Measurements from ENCODE around the gene FTH1. TPM values are rescaled to one million over a fixed set of nuclear protein-coding genes. Genes with fewer than 3 reads are reported as not detected.

Gene FTH1
- total and polyA plus RNA-seq, 2 of the 13 experiments (the other 11 are each of a cell fraction or from before 2014, with no cell fraction given): 607 to 760 TPM

- TF ChIP-seq KAT8 (CRISPR knock-in tag; IDR thresholded peaks at IDR 0.05) (peak; percentile 50; the same call in 1 of the 2 replicates), PLRG1 (conservative IDR thresholded peaks at IDR 0.05) (no peak), ZFX (CRISPR knock-in tag; IDR thresholded peaks at IDR 0.05; ENCODE audit: low read depth) (peak; percentile 60), KLF11 (CRISPR knock-in tag; IDR thresholded peaks at IDR 0.05) (no peak), ZNF275 (CRISPR knock-in tag; IDR thresholded peaks at IDR 0.05; ENCODE audit: borderline replicate concordance) (no peak), ZBTB2 (CRISPR knock-in tag; IDR thresholded peaks at IDR 0.05; ENCODE audit: low read depth) (no peak), PAX8 (CRISPR knock-in tag; IDR thresholded peaks at IDR 0.05; ENCODE audit: borderline replicate concordance) (no peak), ELF1 (CRISPR knock-in tag; IDR thresholded peaks at IDR 0.05) (0 out of 2 replicates have a peak, but pooled peaks have one; percentile 14), TCF7 (IDR thresholded peaks at IDR 0.05; ENCODE audit: low read depth) (peak; percentile 71), ZNF607 (CRISPR knock-in tag; IDR thresholded peaks at IDR 0.05; ENCODE audit: borderline replicate concordance) (no peak), MXI1 (IDR thresholded peaks at IDR 0.05; ENCODE audit: borderline replicate concordance, low read depth, low read length) (peak; percentile 15; the same call in 1 of the 3 replicates), KLF16 (CRISPR knock-in tag; IDR thresholded peaks at IDR 0.05) (peak in 1 of 2 experiments; percentile 81; a peak in 1 of 4 replicates), ZNF101 (CRISPR knock-in tag; IDR thresholded peaks at IDR 0.05; ENCODE audit: borderline replicate concordance, low read depth) (no peak), ZNF576 (CRISPR knock-in tag; IDR thresholded peaks at IDR 0.05) (no peak), CBX2 (IDR thresholded peaks at IDR 0.05; ENCODE audit: low read depth, low read length) (no peak), CBX2 (CRISPR knock-in tag; IDR thresholded peaks at IDR 0.05; ENCODE audit: low read depth) (no peak), ZNF138 (CRISPR knock-in tag; IDR thresholded peaks at IDR 0.05; ENCODE audit: low read depth) (no peak), ZBTB43 (CRISPR knock-in tag; conservative IDR thresholded peaks at IDR 0.05) (peak; percentile 54; the same call in 1 of the 2 replicates), ZNF33A (CRISPR knock-in tag; IDR thresholded peaks at IDR 0.05; ENCODE audit: borderline replicate concordance) (no peak), TOE1 (CRISPR knock-in tag; IDR thresholded peaks at IDR 0.05) (no peak), GMEB1 (CRISPR knock-in tag; IDR thresholded peaks at IDR 0.05; ENCODE audit: borderline replicate concordance) (no peak; the same call in 1 of the 2 replicates), YEATS4 (CRISPR knock-in tag; IDR thresholded peaks at IDR 0.05; ENCODE audit: borderline replicate concordance) (no peak), CENPX (CRISPR knock-in tag; IDR thresholded peaks at IDR 0.05) (no peak)
Observed at GRCh38 chr11:61980783-61981541, 13.5 kb upstream of the FTH1 start (continued).

Data from HepG2 (cell line).